GM12864 (cell line): ENCODE data around the gene POMT2.
"Not testable (repeated sequence)": the region's sequence is repeated elsewhere in the genome, so short reads cannot be mapped to it uniquely, and the experiment has no call there.

Experiments
- DNase-seq: peaks from one replicate; pipeline ENCODE4 v3.0.0-alpha.2; 2011; ENCODE audit warnings: low read depth
- H3K4me3 ChIP-seq: 2 replicates; pipeline ENCODE4 v1.5.1; 2011; ENCODE audit warnings: mild to moderate bottlenecking, low read depth, low read length, control low read depth
- TF ChIP-seq, protein P1 (sequence below): IDR thresholded peaks from 2 replicates; pipeline ENCODE4 v1.5.1; 2011; ENCODE audit warnings: low read depth, mild to moderate bottlenecking, moderate library complexity, low read length, control low read depth, inconsistent platforms; ENCODE audit errors: missing control alignments

The POMT2 gene

DNA sequence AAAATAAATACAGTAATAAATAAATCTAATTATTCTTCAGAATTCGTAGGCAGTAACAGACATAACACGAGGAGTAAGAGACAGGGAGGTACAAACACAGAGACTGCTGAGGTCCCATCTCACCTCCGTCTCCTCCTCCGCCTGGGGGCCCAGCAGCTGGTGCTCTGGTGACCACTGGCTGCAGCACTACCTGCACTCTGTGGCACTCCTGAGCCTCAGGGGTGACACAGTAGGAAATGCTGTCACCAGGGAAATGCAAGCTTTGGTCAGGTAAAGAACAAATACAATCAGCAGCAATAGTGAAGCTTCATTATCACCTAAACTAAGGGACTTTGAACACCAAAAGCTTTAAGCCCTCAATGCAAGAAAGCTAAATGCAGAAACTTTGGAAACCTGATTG lies 19.7 kb upstream of the POMT2 start:
- no peak for DNase-seq
- TF ChIP-seq, protein P1, sequence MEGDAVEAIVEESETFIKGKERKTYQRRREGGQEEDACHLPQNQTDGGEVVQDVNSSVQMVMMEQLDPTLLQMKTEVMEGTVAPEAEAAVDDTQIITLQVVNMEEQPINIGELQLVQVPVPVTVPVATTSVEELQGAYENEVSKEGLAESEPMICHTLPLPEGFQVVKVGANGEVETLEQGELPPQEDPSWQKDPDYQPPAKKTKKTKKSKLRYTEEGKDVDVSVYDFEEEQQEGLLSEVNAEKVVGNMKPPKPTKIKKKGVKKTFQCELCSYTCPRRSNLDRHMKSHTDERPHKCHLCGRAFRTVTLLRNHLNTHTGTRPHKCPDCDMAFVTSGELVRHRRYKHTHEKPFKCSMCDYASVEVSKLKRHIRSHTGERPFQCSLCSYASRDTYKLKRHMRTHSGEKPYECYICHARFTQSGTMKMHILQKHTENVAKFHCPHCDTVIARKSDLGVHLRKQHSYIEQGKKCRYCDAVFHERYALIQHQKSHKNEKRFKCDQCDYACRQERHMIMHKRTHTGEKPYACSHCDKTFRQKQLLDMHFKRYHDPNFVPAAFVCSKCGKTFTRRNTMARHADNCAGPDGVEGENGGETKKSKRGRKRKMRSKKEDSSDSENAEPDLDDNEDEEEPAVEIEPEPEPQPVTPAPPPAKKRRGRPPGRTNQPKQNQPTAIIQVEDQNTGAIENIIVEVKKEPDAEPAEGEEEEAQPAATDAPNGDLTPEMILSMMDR = no peak
- H3K4me3 ChIP-seq = no peak overlapping the region

DNA sequence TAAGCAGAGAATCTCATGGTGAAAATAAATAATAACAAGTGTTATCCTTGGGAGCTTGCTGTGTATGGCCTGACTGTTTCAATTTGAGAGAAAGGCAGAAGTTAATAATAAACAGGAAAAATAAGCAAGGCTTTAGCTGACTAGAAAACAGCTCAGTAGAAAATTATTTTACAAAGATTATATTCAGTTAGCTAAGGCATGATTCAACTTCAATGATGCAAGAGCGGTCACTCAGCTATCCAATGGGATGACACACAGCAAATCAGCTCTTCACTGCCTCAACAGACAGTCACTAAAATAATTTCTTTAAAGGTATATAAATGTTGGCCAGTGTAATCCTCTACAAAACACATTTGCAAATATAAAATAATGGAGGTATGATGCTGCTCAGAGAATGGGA lies 18.7 kb upstream of the POMT2 start:
- TF ChIP-seq, protein P1 = no peak
- no peak overlapping the region for H3K4me3 ChIP-seq
- DNase-seq = no peak

DNA sequence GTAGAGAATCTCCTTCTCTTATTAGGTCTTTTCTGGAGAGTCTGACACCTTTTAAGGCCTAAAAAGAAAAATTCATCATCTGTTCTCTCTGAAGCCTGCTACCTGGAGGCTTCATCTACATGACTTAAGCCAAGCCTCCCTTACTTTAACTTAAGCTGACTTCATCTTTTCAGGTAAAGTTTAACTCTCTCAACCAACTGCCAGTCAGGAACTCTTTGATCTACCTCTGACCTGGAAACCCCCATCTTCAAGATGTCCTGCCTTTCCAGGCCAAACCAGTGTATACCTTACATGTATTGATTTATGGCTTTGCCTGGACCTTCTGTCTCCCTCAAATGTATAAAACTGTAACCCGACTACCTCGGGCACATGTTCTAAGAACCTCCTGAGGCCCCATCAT lies 17.6 kb upstream of the POMT2 start:
- TF ChIP-seq, protein P1 = no peak
- no peak overlapping the region for H3K4me3 ChIP-seq
- no peak for DNase-seq

DNA sequence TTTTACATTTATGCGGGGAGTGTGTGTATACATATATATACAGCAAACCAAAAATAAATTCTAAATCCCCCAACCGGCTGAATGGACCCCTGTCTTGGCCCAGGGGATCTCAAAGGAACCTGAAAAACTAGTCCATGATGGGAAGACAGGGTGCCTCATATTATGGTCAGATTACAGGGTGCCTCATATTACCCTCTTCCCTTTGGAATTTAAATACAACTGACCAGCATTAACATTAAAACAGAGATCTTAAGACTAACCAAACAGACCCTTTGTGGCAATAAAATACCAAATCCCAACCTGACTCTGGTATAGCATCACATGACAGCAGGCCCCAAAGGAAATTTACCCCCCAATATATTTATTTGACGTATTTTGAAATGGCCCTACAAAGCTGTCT lies 17.2 kb upstream of the POMT2 start:
- H3K4me3 ChIP-seq = no peak overlapping the region
- no peak for DNase-seq
- TF ChIP-seq, protein P1 = no peak

DNA sequence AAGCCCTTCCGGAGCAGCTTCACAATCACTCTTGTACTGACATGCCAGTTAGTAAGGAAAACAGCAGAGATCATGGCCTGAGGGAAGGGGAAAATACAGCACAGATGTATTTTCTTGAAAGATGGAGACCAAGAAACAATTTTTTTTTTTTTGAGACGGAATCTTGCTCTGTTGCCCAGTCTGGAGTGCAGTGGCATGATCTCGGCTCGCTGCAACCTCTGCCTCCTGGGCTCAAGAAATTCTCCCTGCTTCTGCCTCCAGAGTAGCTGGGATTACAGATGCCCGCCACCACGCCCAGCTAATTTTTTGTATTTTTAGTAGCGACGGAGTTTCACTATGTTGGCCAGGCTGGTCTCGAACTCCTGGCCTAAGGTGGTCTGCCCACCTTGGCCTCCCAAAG lies 16.6 kb upstream of the POMT2 start:
- not testable (repeated sequence) for DNase-seq

DNA sequence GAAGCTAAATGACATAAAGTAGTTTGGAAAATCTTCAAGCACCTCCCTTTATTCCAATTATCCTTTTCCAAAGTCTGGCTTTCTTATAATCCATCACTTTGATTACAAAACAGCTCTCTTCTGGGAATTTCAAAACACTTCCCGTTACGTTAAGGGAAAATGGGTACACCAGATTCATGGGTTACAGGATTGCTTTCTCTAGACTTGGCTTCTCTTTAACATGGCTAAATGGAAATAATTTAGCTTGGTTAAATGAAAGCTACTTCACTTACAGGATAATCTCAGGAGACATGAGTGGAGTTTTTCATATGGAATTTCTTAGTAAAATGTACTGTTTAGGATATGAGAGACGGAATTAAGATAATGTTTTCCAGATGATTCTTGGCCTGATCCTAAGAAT lies 14.9 kb upstream of the POMT2 start:
- DNase-seq = no peak
- TF ChIP-seq, protein P1 = no peak
- no peak overlapping the region for H3K4me3 ChIP-seq

More for the DNA sequence above, 16.6 kb upstream of the POMT2 start:
- H3K4me3 ChIP-seq = not testable (repeated sequence)

DNA sequence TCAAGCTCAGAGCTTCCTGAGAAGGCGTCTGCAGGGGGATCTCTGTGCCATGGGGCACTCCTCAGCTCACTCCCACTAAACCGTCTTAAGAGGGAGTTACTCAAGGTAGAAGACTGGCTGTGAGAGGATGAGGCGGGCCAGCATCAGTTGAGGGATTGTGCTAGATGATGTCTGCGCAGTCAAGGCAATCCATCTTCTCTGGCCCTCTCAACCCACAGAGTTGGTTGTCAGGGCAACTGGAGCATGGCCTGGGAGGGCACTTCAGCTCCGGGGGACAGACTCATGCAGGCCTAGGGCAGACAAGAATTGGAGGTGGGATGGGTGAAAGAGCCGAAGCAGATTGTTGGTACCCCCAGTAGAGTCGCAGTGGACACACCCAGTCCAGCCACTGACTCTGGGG lies 9.2 kb upstream of the POMT2 start:
- TF ChIP-seq, protein P1 = no peak
- H3K4me3 ChIP-seq = no peak overlapping the region
- DNase-seq = no peak

DNA sequence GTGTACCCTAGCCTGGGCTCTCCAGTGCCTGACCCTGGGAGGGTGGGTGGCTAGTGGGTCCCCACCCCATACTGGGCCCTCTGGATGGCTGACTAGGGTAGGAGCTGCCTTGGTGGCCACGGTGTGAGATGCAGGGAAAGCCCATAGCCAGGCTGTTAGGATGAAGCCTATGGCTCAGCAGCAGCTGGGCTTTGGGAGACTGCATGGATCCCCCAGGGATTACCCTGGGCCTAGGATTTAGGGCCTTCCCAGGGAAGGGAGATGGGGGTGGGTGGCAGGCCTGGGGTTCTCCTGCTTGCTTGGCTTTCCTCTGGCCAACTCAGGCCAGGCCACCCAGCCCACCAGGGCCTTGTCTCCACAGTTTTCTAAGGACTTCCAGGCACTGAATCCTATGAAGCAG lies 6.4 kb upstream of the POMT2 start:
- no peak for DNase-seq
- H3K4me3 ChIP-seq = no peak overlapping the region
- TF ChIP-seq, protein P1 = no peak
